GM18502 (cell line): ENCODE results near the gene MGAT3.

Experiments used
- ATAC-seq: cut with Tn5 transposase; IDR thresholded peaks from one replicate; pipeline ENCODE4 v1.9.1; 2021; ENCODE audit warnings: mild to moderate bottlenecking; ENCODE audit not compliant: unreplicated experiment, poor library complexity

MGAT3 gene

GRCh38 chr22:39448205-39449054 lies 8.4 kb upstream of the MGAT3 start:
- ATAC-seq: no peak

GRCh38 chr22:39449708-39450107 lies 7.1 kb upstream of the MGAT3 start:
- no peak for ATAC-seq

- no peak for ATAC-seq
Measured at GRCh38 chr22:39450258-39450955, 6.4 kb upstream of the MGAT3 start.

- ATAC-seq: no peak
Measured at GRCh38 chr22:39452740-39453040, 4.1 kb upstream of the MGAT3 start.

GRCh38 chr22:39453765-39454378 lies 2.9 kb upstream of the MGAT3 start:
- no peak for ATAC-seq

GRCh38 chr22:39454385-39454871 lies 2.4 kb upstream of the MGAT3 start:
- no peak for ATAC-seq

- no peak for ATAC-seq
Measured at GRCh38 chr22:39457198-39457555, 365 bp downstream of the MGAT3 start.

- ATAC-seq: no peak
Measured at GRCh38 chr22:39457556-39458443, 988 bp downstream of the MGAT3 start.

- no peak for ATAC-seq
Measured at GRCh38 chr22:39458444-39459083, 1.8 kb downstream of the MGAT3 start.

- ATAC-seq: no peak
Measured at GRCh38 chr22:39459681-39460080, 2.9 kb downstream of the MGAT3 start.

GRCh38 chr22:39462443-39463221 lies 5.8 kb downstream of the MGAT3 start:
- no peak for ATAC-seq

GRCh38 chr22:39463277-39463676 lies 6.5 kb downstream of the MGAT3 start:
- ATAC-seq: no peak

- no peak for ATAC-seq
Measured at GRCh38 chr22:39463931-39464390, 7.1 kb downstream of the MGAT3 start.

- no peak for ATAC-seq
Measured at GRCh38 chr22:39466228-39467006, 9.6 kb downstream of the MGAT3 start.

- ATAC-seq: no peak
Measured at GRCh38 chr22:39467390-39467895, 10.6 kb downstream of the MGAT3 start.

- ATAC-seq: no peak
Measured at GRCh38 chr22:39468487-39469325, 11.9 kb downstream of the MGAT3 start.

GRCh38 chr22:39469326-39469680 lies 12.5 kb downstream of the MGAT3 start:
- ATAC-seq: no peak
